H9 (cell line): Measurements from ENCODE around the gene TMEM201. TPM values are rescaled to one million over a fixed set of nuclear protein-coding genes. Genes with fewer than 3 reads are reported as not detected.

Experiments
- DNase-seq: peaks from one replicate; pipeline ENCODE4 v3.0.0-alpha.2; 2017
- H2AFZ ChIP-seq: one replicate; pipeline ENCODE4 v1.6.1; 2013; ENCODE audit warnings: mild to moderate bottlenecking, low read length, control low read depth, moderate library complexity
- H2AK5ac ChIP-seq: 2 replicates; pipeline ENCODE4 v1.6.1; 2013; ENCODE audit warnings: low read length, control low read depth, mixed read lengths; ENCODE audit not compliant: insufficient read length
- H2BK120ac ChIP-seq: one replicate; pipeline ENCODE4 v1.6.1; 2013; ENCODE audit warnings: low read depth, mild to moderate bottlenecking, low read length, control low read depth, inconsistent platforms; ENCODE audit not compliant: poor library complexity, severe bottlenecking
- H2BK12ac ChIP-seq: 2 replicates; pipeline ENCODE4 v1.6.1; 2013; ENCODE audit warnings: low read length, control low read depth, mixed read lengths, low read depth; ENCODE audit not compliant: insufficient read length
- H2BK15ac ChIP-seq: 2 replicates; pipeline ENCODE4 v1.6.1; 2013; ENCODE audit warnings: low read depth, low read length, control low read depth
- H2BK20ac ChIP-seq: one replicate; pipeline ENCODE4 v1.6.1; 2013; ENCODE audit warnings: low read depth, mild to moderate bottlenecking, low read length, control low read depth, inconsistent platforms; ENCODE audit not compliant: poor library complexity, severe bottlenecking
- H2BK5ac ChIP-seq: 2 replicates; pipeline ENCODE4 v1.6.1; 2013; ENCODE audit warnings: low read length, control low read depth, mixed read lengths; ENCODE audit not compliant: insufficient read length
- H3K14ac ChIP-seq: 2 replicates; pipeline ENCODE4 v1.6.1; 2013; ENCODE audit warnings: low read length, control low read depth; ENCODE audit not compliant: insufficient read depth
- H3K18ac ChIP-seq: 2 replicates; pipeline ENCODE4 v1.6.1; 2013; ENCODE audit warnings: low read depth, mild to moderate bottlenecking, mixed read lengths, low read length, control low read depth; ENCODE audit not compliant: insufficient read length
- H3K23ac ChIP-seq: 2 replicates; pipeline ENCODE4 v1.6.1; 2013; ENCODE audit warnings: low read length, control low read depth, mixed read lengths, low read depth; ENCODE audit not compliant: insufficient read length
- H3K23me2 ChIP-seq: 2 replicates; pipeline ENCODE4 v1.6.1; 2013; ENCODE audit warnings: low read depth, mild to moderate bottlenecking, mixed read lengths, low read length, control low read depth; ENCODE audit not compliant: insufficient read length, poor library complexity, severe bottlenecking
- H3K27ac ChIP-seq: 2 replicates; pipeline ENCODE4 v1.5.1; 2013; ENCODE audit warnings: low read length, control low read depth, mixed read lengths, low read depth; ENCODE audit not compliant: insufficient read length
- H3K27me3 ChIP-seq: 2 replicates; pipeline ENCODE4 v1.6.1; 2013; ENCODE audit warnings: low read length, control low read depth, inconsistent platforms; ENCODE audit not compliant: insufficient read depth
- H3K4ac ChIP-seq: 2 replicates; pipeline ENCODE4 v1.6.1; 2013; ENCODE audit warnings: low read depth, mild to moderate bottlenecking, control low read depth, inconsistent platforms, low read length, moderate library complexity
- H3K4me1 ChIP-seq: 2 replicates; pipeline ENCODE4 v1.6.1; 2013; ENCODE audit warnings: low read length, control low read depth, inconsistent platforms; ENCODE audit not compliant: insufficient read depth
- H3K4me2 ChIP-seq: 2 replicates; pipeline ENCODE4 v1.6.1; 2013; ENCODE audit warnings: low read length, control low read depth, mixed read lengths; ENCODE audit not compliant: insufficient read length, insufficient read depth
- H3K56ac ChIP-seq: 2 replicates; pipeline ENCODE4 v1.6.1; 2013; ENCODE audit warnings: low read depth, mild to moderate bottlenecking, mixed read lengths, low read length, control low read depth; ENCODE audit not compliant: insufficient read length
- H3K79me1 ChIP-seq: 2 replicates; pipeline ENCODE4 v1.6.1; 2013; ENCODE audit warnings: low read depth, mild to moderate bottlenecking, moderate library complexity, low read length, control low read depth, inconsistent platforms; ENCODE audit not compliant: insufficient read depth, poor library complexity, severe bottlenecking
- H3K79me2 ChIP-seq: 2 replicates; pipeline ENCODE4 v1.6.1; 2013; ENCODE audit warnings: low read length, control low read depth, inconsistent platforms; ENCODE audit not compliant: insufficient read depth
- H3K9ac ChIP-seq: 2 replicates; pipeline ENCODE4 v1.6.1; 2013; ENCODE audit warnings: low read length, control low read depth, mixed read lengths; ENCODE audit not compliant: insufficient read length; ENCODE audit errors: extremely low read depth
- H3K9me3 ChIP-seq: one replicate; pipeline ENCODE4 v1.6.1; 2013; ENCODE audit warnings: low read depth, low read length, inconsistent platforms; ENCODE audit not compliant: control insufficient read depth
- H3T11ph ChIP-seq: one replicate; pipeline ENCODE4 v1.6.1; 2013; ENCODE audit warnings: mild to moderate bottlenecking, low read length, control low read depth, inconsistent platforms
- H4K20me1 ChIP-seq: one replicate; pipeline ENCODE4 v1.6.1; 2013; ENCODE audit not compliant: control insufficient read depth, insufficient read length, insufficient read depth
- H4K5ac ChIP-seq: 2 replicates; pipeline ENCODE4 v1.6.1; 2013; ENCODE audit warnings: low read depth, mild to moderate bottlenecking, mixed read lengths, low read length, control low read depth; ENCODE audit not compliant: insufficient read length
- H4K8ac ChIP-seq: replicated peaks from 2 replicates; pipeline ENCODE4 v1.6.1; 2013; ENCODE audit warnings: low read length, control low read depth, mixed read lengths, low read depth; ENCODE audit not compliant: insufficient read length
- H4K91ac ChIP-seq: 2 replicates; pipeline ENCODE4 v1.6.1; 2013; ENCODE audit warnings: low read depth, mild to moderate bottlenecking, moderate library complexity, mixed read lengths, low read length, control low read depth; ENCODE audit not compliant: insufficient read length
- H3K27ac Mint-ChIP-seq, 3 experiments: 2 replicates in 2 of 3; 3 replicates in 1 of 3; pipeline ENCODE4 v1.8.0; 2020 to 2021; ENCODE audit warnings: mixed read lengths in 3 of 3, mild to moderate bottlenecking in 1 of 3, moderate library complexity in 1 of 3
- H3K27me3 Mint-ChIP-seq: 2 replicates; pipeline ENCODE4 v1.8.0; 2021; ENCODE audit warnings: low read depth, mild to moderate bottlenecking, moderate library complexity, mixed read lengths
- H3K36me3 Mint-ChIP-seq, 3 experiments: 2 replicates in 2 of 3; 3 replicates in 1 of 3; pipeline ENCODE4 v1.8.0; 2020 to 2021; ENCODE audit warnings: low read depth in 3 of 3, mixed read lengths in 3 of 3; ENCODE audit not compliant: insufficient read depth in 1 of 3
- H3K4me1 Mint-ChIP-seq, 2 experiments: 2 replicates each; pipeline ENCODE4 v1.8.0; 2020; ENCODE audit warnings: mixed read lengths in 2 of 2
- H3K4me3 Mint-ChIP-seq, 2 experiments: 2 replicates in 1 of 2; 3 replicates in 1 of 2; pipeline ENCODE4 v1.8.0; 2020 to 2021; ENCODE audit warnings: mild to moderate bottlenecking in 2 of 2, mixed read lengths in 2 of 2, moderate library complexity in 1 of 2
- H3K9me3 Mint-ChIP-seq, 2 experiments: 2 replicates in 1 of 2; 3 replicates in 1 of 2; pipeline ENCODE4 v1.8.0; 2020; ENCODE audit warnings: mild to moderate bottlenecking in 2 of 2, mixed read lengths in 2 of 2, moderate library complexity in 1 of 2
- WGBS: extraction: QIAGEN DNeasy Blood & Tissue Kit; methylation state at CpG from one replicate; pipeline ENCODE4 v1.1.7; 2013; ENCODE audit warnings: missing lambda C conversion rate, low lambda C conversion rate, mixed read lengths; ENCODE audit not compliant: insufficient read length; ENCODE audit errors: extremely low coverage; 5-methylcytosine and 5-hydroxymethylcytosine counted together
- total RNA-seq: library from RNA; stranded (reverse); gene quantifications from 2 replicates; pipeline ENCODE4 v1.2.1, GENCODE V29; 2021
- TF ChIP-seq, protein P1 (sequence below): fragments of 200-600 bp; sonication (generic); conservative IDR thresholded peaks from 3 replicates; pipeline ENCODE4 v1.8.0; 2021; ENCODE audit warnings: antibody characterized with exemption, mild to moderate bottlenecking

TMEM201 gene
- total RNA-seq, 1 experiment from 2014 or later, result 31.0 TPM

DNA sequence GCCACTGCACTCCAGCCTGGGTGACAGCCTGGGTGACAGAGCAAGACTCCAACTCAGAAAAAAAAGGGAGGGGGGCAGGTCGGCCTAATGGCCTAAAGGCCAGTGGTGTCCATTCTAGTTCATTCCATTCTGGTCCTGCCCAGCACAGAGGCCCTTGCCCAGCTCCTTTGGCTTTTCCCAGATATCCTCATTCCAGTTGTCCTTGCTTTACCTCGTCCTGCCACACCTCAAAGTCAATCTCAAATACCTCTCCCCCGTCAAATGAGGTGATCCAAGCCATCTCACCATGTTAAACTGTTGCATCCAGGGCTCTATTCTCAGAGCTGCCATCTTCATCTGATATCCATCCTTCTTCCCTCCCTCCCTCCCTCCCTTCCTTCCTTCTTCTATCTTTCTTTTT lies 42.9 kb downstream of the TMEM201 start:
- Histone ChIP-seq H3K27me3 (no peaks in the 10 kb centered on the region), H3K18ac (no peak overlapping the region), H3T11ph (no peak overlapping the region), H2AFZ (no peak overlapping the region), H4K8ac (no peak overlapping the region), H3K23ac (no peak overlapping the region), H3K27ac (no peak overlapping the region), H2BK120ac (no peak overlapping the region), H4K5ac (no peak overlapping the region), H4K20me1 (no peaks in the 10 kb centered on the region), H2BK20ac (no peak overlapping the region), H4K91ac (no peak overlapping the region), H3K4me1 (no peaks in the 10 kb centered on the region), H3K23me2 (no peaks in the 10 kb centered on the region), H3K9ac (no peak overlapping the region), H3K4me2 (no peak overlapping the region), H3K9me3 (no peaks in the 10 kb centered on the region), H3K4ac (no peak overlapping the region), H3K79me1 (no peaks in the 10 kb centered on the region), H3K79me2 (no peaks in the 10 kb centered on the region), H2AK5ac (no peak overlapping the region), H2BK5ac (no peak overlapping the region), H3K14ac (no peak overlapping the region), H2BK15ac (no peak overlapping the region), H3K56ac (no peak overlapping the region), H2BK12ac (no peak overlapping the region)
- Mint-ChIP-seq H3K27ac (no peak overlapping the region), H3K4me1 (peaks cover 0 to 15% of the 10 kb centered on the region in 2 experiments; a peak in 3 of 4 replicates), H3K36me3 (no peaks in the 10 kb centered on the region; a peak in 1 of 7 replicates), H3K9me3 (peaks cover 6 to 8% of the 10 kb centered on the region in 2 experiments), H3K27me3 (peaks cover 23% of the 10 kb centered on the region), H3K4me3 (no peak overlapping the region)
- TF ChIP-seq, protein P1, sequence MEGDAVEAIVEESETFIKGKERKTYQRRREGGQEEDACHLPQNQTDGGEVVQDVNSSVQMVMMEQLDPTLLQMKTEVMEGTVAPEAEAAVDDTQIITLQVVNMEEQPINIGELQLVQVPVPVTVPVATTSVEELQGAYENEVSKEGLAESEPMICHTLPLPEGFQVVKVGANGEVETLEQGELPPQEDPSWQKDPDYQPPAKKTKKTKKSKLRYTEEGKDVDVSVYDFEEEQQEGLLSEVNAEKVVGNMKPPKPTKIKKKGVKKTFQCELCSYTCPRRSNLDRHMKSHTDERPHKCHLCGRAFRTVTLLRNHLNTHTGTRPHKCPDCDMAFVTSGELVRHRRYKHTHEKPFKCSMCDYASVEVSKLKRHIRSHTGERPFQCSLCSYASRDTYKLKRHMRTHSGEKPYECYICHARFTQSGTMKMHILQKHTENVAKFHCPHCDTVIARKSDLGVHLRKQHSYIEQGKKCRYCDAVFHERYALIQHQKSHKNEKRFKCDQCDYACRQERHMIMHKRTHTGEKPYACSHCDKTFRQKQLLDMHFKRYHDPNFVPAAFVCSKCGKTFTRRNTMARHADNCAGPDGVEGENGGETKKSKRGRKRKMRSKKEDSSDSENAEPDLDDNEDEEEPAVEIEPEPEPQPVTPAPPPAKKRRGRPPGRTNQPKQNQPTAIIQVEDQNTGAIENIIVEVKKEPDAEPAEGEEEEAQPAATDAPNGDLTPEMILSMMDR, result no peak
- WGBS, result no CpG with 5 or more reads among the region's 3 CpGs
- DNase-seq, result no peak
